Activated CD8-positive, alpha-beta memory T cell treated with anti-CD3 and anti-CD28 coated beads for 24 hours (primary cell): Measurements from ENCODE around the gene APAF1.
A peak's percentile ranks its signal among the peaks of the same experiment; 100 is the strongest.
"Not testable (repeated sequence)": the region's sequence is repeated elsewhere in the genome, so short reads cannot be mapped to it uniquely, and the experiment has no call there.

Experiments used
- DNase-seq: peaks from one replicate; pipeline ENCODE4 v3.0.0-alpha.2; 2020

Gene APAF1

DNA sequence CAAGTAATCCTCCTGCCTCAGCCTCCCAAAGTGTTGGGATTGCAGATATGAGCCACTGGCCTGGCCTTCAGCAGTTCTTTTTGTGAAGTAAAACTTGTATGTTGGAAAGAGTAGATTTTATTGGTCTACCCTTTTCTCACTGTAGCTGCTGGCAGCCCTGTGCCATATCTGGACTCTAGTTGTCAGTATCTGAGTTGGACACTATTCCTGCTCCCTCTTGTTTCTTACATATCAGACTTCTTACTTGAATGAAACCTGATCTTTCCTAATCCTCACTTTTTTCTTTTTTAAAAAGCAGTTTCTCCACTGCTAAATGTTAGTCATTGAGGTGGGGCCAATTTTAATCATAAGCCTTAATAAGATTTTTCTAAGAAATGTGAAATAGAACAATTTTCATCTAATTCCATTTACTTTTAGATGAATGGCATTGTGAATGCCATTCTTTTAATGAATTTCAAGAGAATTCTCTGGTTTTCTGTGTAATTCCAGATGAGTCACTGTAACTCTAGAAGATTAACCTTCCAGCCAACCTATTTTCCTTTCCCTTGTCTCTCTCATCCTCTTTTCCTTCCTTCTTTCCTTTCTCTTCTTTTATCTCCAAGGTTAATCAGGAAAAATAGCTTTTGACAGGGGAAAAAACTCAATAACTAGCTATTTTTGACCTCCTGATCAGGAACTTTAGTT is 88.7 kb downstream of the APAF1 start:
- DNase-seq = no peak

DNA sequence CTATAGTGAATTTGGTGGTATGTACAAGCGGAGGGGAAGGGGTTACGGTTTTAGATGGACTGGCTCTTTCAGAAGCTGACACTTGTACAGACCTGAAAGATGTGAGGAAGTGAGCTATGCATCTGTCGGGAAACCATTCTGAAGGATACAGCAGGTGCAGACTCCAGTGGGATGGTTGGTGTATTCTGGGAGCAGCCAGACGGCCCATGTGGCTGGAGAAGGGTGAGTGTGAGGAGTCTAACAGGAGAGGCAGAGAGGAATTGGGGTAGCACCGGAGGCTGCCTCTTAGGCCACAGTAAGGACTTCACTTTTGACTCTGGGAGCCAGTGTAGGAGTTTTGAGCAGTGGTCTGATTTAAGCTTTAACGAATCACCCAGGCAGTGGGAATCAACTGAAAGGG is 90.7 kb downstream of the APAF1 start:
- no peak for DNase-seq

DNA sequence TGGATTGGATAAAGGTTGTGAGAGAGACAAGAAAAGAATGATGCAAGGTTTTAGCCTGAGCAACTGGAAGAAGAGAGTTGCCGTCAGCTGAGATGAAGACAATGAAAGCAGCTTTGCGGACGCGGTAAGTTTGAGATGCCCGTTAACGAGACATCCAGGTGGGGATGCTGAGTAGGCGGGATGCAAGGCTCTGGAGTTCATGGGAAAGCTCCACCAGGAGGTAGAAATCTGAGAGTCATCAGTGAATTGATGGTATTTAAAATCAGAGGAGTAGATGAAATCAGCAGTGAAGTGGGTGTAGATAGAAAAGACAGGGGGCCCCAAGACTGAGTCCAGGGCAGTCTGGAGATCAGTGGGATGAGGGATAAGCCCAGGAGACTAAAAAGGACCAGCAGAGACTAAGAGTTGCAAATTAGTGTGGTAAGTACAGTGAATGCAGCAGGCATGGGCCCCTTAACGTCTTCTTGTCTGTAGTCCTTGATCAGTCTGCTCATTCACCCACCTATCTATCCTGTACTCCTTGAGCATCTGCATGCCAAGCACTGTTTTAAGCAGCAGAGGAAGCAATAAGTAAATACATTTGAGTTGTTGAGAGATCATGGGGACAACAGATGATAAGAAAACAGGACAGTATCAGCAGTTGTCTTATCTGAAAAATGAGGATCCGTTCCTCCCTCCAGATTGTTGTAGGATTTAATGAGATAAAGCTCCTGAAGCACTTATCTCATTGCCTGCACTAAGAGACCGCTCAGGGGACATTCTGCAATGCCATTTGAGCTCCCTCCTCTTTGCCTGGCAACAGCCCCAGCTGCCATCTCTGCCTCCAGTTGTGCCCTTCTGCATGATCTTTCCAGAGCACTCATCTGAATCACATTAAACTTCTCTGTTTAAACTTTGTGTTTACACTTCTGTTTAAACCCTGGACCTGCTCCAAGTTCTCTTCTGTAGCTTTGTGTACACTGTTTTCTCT is 91.5 kb downstream of the APAF1 start:
- DNase-seq = no peak

DNA sequence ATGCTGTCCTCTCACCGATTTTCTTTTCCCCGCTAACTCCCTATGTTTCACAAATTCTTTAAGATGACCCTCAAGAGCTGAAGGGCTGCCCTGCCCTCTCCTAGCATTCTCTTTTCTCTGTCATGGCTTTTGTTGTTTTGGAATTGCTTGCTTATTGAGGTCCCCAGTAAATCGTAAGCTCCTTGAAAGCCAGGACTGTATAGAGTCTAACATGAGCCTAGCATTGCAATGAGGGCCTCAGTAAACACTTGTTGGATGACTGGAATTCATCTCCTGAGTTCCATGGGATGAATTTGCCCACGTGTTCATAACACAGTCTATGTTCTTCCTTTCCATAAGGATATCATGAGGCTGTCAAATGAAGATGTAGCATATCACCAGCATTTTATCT is 92.2 kb downstream of the APAF1 start:
- DNase-seq = no peak

DNA sequence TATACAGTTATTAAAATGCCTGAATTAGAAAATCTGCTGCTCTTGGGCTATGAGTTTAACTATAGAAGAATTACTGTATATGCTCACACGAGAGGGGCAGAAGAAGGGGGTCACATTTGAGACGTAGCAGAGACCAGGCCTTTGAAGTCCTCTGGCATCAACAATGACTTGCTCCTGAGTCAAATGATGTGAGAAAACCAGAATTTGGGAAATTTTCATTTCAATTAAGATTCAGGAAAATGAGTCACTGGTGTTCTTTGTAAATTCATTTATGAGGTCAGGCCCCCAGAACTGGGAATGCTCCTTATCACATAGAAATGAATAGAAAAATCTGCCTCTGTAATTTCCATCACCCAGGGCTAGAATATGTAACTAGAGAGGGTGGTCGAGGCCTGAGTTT is 92.9 kb downstream of the APAF1 start:
- DNase-seq = no peak

DNA sequence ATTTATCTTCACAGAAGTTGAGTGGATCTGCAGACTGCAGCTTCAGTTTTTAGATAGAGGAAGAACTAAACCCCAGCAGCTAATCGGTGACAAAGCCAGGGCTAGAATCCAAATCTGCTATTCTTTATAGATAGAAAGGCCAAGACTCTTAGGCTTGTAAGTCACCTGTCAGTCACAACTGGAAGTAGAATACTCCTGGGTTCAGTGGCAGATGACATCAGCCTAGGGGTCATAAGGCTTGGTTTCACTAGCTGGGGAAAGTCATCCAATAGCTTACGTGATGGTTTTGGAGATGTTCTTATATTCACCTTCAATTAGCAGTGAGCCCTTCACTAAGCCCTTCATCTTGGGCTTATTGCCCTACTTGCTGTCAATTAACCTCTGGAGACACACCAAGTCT is 93.4 kb downstream of the APAF1 start:
- DNase-seq = no peak

DNA sequence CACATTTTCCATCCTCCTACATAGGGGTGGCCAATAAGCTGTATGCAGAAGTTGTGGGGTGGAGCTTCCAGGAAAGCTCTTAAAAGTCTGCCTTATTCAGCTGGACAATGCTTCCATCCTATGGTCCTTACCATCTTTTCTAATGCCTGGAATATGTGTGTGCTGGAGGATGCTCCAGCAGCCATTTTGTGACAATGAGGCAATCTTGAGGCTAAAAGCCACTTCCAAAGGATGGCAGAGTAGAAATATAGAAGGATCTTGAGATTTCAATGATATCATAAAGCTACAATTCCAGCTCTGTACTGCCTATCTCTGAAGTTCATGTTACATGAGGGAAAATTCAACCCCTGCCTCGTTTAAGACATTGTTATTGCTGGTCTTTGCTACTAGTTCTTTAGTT is 95.7 kb downstream of the APAF1 start:
- no peak for DNase-seq

DNA sequence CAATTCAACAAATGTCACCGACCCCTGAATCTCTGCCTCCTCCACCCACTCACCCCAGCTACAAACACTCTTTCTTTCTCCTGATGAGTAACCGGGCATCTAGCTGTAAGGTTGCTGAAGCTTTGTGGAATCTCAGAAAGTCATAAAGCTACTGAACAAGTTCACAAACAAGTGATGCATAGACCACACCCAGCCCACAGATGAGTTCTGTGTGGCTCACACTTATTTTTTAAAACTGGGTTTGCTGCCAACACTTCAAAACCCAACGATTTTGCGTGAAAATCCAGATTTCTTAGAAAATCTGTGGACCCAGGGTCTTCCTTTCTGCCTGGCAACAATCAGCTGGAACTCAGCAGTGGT is 96.1 kb downstream of the APAF1 start:
- DNase-seq = no peak

DNA sequence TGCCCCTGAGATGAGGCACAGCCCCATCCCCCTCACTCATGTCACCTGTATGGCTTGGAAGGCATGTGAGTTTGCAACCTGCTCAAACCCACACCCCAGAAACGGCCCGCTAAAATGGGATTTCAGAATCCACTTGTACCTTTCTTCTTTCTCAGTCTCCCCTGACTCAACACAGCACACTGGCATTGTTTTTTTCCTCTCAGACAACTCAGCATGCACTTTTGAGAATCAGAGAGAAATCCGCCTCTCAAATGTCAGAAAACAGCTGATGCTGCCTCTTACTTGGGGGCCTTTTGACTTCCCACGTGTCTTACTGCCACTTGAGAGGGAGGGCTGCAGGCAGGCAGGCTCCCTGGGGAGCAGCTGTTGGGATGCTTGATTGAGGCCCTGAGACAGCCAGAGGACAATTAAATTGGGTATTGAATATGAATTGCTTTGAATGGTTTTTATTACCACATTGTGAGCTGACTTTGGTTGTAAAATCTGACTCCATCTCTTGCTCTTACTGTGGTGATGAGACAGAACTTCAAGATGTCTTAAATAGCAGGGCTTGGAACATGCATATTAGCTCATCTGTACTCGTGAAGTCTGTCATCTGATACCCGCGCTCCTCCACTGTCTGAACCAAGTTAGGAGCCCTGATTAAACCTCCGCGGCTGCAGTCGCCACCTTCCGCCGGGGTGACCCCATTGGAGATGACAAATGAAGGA is 96.6 kb downstream of the APAF1 start:
- DNase-seq = no peak

DNA sequence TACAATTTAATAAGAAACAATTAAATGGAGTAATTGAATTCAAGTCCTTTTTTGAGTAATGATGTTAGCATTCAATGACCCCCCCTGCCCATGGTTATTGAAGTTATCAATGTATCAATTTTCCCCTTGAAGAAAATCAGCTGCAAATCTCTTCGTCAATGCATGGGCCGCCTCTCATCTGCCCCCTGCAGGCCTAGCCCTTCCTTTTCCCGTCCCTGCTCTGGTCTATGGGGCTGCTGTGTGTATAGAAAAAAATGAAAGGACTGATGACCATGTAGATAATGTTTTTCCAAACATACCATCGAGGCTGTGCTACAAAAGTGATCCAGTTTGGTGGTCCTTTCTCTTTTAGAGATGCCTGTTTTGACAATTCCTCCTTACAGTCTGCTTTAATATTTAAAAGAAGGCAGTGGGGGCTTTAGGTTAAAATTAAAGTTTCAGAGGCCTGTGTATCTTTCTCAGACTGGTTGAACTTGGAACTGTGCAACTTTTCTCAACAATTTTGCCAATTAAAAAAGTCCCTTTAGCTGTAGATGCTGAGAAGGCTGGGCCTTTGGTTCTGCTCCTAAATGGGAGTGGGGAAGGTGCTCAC is 98.4 kb downstream of the APAF1 start:
- no peak for DNase-seq

DNA sequence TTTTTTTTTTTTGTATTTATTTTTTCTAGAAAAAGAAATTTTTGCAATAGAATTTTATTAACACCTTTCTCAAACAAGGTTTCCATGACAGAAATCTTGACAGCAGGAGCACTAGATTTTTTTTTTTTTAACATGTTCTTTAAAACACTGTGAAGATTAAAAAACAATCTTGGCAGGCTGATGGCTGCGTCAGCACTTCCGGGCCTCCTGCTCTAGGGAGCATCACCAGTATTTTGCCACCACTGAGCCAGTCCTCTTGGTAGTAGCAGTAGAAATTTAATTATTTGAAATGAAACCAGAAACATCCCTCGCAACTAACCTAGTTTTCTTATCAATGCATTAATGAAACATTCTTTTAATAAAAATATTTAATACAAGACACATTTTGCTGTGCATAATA is 99.6 kb downstream of the APAF1 start:
- DNase-seq = no peak

DNA sequence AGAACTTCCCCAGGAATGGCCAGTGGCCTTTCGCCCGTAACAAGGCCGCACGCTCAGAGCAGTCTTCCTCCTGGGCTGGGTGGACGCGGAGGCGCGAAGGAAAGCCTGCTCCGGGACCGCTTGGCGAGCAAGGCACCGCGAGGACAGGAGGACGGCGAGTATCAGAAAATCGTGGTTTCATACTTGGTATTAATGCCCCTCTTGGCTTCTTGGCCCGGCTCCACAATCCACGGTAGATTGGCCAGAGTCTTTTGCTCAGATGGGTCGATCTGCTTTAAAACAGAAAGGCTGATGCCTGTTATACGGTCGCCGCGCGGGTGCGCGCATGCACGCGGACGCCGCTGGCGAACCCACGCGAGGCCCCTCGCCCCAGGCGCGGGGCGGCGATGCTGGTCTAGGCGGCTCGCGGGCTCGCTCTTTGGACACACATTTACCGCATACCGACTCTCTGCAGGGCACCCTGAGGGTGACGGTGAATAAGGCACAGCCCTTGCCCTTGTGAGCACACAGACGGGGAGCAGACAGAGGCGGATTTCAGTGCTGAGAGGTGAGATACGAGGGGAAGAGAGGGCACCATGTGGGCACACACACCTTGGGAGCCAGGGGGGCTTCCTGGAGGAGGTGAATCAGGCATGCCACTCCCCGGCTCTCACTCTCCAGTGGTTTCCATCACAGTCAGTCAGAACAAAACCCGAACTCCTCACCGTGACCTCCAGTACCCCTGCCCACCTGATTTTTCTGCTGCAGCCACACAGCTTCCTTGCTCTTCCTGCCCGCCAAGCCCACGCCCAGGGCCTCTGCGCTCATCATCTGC is 100.7 kb downstream of the APAF1 start:
- DNase-seq = peak; percentile 65

DNA sequence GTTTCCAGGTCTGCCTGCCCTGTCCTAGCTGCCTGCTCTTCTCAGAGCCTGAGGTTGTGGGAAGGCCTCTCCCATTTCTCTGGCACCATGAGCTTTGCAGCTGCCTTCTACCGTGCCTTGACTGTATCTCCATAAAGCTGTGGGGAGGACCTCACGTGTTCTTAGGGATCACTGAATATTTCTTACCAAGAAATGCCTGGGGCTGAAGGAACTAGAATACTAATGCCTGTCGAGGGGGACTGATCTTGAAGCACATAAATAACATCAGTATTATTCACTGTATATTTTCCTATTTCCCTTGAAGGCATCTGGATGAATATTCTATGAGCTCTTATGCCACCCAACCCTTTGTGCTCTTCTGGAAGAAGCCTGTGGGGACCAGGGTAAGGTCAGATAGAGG is 103.4 kb downstream of the APAF1 start:
- DNase-seq = no peak

DNA sequence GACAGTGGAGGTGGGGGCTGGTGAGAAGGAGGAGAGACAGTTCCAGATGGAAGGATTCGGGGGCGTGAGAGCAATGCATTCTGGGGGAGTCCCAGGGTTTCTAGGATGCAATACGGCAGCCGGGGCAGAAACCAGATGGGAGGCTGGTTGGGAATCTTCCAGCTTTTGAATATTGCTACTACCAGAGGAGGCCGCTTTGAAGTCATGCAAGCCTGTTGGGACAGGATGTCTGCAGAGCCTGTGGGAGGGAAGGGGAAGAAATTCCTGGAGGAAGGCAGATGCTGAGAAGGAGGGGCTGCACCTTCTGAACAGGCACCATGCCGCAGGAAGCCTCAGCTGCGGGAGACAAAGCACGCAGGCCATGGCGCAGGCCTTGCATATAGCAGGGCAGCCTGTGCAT is 105.4 kb downstream of the APAF1 start:
- no peak for DNase-seq

DNA sequence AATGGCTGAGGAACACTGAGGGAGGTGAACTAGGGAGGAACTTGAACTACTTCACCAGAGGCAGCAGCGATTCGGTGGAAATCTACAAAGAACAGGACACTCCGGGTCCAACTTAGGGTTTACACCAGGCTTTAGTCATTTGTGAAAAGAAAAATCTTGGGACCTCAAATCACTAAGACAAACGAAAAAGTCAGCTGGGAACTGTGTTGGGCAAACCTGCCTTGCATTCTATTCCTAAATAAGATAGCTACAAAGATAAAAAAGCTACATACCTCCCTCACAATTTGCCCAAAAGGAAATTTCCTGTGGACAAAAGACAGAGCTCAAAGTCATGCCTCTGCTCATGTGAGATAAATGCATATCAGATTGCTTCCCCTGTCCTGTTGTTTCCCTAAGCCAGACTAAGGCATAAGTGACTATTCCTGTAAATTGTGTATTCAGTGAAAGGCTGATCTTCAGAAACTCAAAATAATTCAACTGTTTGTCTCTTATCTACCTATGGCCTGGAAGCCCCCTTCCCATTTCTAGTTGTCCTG is 106.6 kb downstream of the APAF1 start:
- DNase-seq = no peak

DNA sequence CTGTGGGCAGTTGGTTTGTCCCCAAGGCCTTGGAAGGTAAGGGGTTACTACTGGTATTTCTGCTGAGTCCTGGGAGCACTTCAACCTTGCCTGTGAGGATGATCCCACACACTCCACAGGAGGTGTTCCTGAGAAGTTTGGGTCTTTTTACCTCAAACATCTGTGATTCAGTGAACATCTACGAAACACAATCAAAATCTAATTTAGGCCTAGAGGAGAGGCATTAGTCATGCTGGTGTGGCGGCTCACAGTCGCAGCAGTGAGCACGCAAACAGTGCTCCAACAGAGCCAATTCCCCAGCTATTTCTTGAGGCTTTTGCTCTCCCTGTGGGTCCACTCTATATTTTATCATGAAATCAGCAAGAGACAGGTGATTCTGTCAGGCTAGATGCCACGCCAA is 107.6 kb downstream of the APAF1 start:
- no peak for DNase-seq

DNA sequence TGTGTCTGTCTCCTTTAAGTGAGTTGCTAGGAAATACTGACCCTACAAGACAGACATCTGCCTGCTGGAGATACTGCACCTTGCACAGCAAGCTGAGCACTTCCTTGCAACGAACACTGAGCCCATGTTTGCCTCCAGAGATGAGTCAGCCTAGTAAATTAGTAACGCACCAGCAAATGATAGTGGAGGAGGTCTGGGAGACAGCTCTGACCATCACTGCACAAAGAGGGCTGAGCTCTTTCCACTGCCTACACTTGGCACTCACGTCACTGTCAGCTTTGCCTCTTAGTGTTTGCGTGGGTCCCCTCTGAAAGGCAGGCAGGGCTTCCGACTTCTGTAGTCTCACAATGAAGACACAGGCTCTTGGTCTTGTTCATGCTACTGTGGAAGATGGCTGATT is 109.0 kb downstream of the APAF1 start:
- no peak for DNase-seq

DNA sequence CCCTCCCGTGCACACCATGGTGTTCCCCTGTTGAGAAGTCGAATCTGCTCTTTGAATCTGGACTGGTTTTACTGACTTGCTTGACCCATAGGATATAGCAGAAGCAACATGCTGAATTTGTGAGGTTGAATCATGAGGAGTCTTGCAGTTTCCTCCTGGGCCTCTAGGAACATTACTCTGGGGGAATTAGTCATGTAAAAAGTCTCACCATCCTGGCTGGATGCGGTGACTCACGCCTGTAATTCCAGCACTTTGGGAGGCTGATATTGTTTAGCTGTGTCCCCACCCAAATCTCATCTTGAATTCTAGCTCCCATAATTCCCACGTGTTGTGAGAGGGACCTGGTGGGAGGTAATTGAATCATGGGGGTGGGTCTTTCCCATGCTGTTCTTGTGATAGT is 110.8 kb downstream of the APAF1 start:
- not testable (repeated sequence) for DNase-seq

DNA sequence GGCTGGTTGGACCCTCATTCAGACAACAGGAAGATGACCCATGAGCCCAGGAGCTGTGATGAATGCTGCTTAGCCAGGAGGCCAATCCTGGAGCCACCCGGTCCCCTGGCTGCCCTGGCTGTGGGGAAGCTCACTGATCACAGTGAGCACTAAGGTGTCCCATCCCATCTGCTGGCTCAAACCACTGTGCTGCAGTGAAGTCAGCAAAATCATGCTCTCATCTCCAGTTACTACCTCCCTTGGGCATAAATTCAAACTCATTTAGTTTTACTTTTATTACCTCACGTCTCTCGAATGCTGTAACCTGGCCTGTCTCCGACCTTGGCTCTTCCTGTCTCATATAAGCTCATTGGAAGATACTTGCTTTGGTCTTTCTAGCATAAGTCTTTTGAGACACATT is 112.4 kb downstream of the APAF1 start:
- DNase-seq = no peak

DNA sequence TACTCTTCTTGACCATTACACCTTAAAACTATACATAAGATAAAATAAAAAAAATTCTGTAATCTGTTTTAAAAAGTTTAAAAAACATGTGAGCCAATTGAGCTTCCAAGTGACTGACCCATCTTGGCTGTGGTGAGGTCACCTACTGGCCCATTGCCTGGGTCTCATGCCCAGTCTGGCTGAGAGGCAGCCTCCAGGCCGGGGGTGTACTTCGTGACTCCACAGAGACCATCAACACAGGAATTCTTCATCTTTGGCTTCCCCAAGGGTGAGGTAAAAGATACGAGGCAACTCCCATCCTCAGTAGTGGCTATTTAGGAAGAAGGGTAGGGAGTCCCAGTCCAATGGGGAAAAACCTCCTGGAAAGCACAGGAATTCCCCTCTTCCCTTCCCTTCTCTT is 113.2 kb downstream of the APAF1 start:
- no peak for DNase-seq

DNA sequence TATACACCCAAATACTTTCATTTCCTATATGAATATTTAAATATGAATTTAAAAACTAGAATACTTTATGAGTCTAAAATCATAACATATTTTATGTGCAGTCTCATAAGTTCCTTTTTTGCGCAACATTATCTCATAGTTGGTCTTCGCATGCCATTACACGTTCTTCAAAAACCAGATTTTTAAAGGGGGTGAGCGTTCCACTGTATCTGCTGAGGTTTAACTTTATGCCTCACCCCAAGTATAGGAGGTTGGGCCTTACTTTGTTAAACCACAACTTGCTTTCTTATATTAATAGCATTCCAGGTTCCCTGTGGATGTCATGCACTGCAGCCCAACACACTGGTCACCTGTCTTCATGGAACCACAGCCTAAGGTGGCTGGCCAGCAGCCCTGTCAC is 118.6 kb downstream of the APAF1 start:
- DNase-seq = no peak

DNA sequence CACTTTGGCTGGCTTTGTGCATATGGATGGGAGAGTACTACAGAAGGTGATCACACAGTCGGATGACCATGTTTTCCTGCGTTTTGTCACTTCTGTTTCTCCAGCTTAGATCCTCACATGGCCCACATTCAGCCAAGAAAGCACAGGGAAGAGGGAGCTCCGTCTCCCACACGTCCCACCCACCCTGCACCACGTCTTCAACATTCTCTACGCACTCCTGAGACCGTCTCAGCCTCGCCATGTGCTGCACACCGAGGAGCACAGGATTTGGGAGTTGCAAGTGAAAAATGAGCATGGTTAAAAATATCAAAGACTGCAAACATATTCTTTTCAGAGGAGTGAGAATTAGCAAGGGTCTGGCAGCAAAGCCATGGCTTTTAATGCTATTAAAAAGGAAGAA is 122.2 kb downstream of the APAF1 start:
- no peak for DNase-seq
